NCI-H1930 (cell line): Measurements from ENCODE around the gene CBFA2T2.
"Not testable (repeated sequence)": the region's sequence is repeated elsewhere in the genome, so short reads cannot be mapped to it uniquely, and the experiment has no call there.

Source experiments
- DNase-seq, 2 experiments: peaks; one replicate each; lab custom pipeline; 2025; lab: John Stamatoyannopoulos, UW

The CBFA2T2 gene

GRCh38 chr20:33507461-33507860, 17.6 kb downstream of the CBFA2T2 start:
- no peak for DNase-seq

- not testable (repeated sequence) for DNase-seq
Observed at GRCh38 chr20:33508015-33508414, 18.1 kb downstream of the CBFA2T2 start.

GRCh38 chr20:33509057-33509456, 19.2 kb downstream of the CBFA2T2 start:
- not testable (repeated sequence) for DNase-seq

GRCh38 chr20:33511876-33512275, 22.0 kb downstream of the CBFA2T2 start:
- DNase-seq: not testable (repeated sequence)

- DNase-seq: no peak
Observed at GRCh38 chr20:33515569-33516216, 25.8 kb downstream of the CBFA2T2 start.

- no peak for DNase-seq
Observed at GRCh38 chr20:33516882-33517281, 27.0 kb downstream of the CBFA2T2 start.

- no peak for DNase-seq
Observed at GRCh38 chr20:33518071-33518470, 28.2 kb downstream of the CBFA2T2 start.

GRCh38 chr20:33521461-33521860, 31.6 kb downstream of the CBFA2T2 start:
- DNase-seq: peak; percentile 88 to 94

- DNase-seq: no peak
Observed at GRCh38 chr20:33522256-33522820, 32.4 kb downstream of the CBFA2T2 start.

GRCh38 chr20:33524261-33524660, 34.4 kb downstream of the CBFA2T2 start:
- DNase-seq: no peak

- DNase-seq: no peak
Observed at GRCh38 chr20:33526769-33527168, 36.9 kb downstream of the CBFA2T2 start.

- no peak for DNase-seq
Observed at GRCh38 chr20:33531047-33531877, 41.4 kb downstream of the CBFA2T2 start.

GRCh38 chr20:33531885-33532284, 42.0 kb downstream of the CBFA2T2 start:
- no peak for DNase-seq

- no peak for DNase-seq
Observed at GRCh38 chr20:33532753-33533459, 43.0 kb downstream of the CBFA2T2 start.

GRCh38 chr20:33535717-33536116, 45.8 kb downstream of the CBFA2T2 start:
- DNase-seq: not testable (repeated sequence)

GRCh38 chr20:33537608-33538007, 47.7 kb downstream of the CBFA2T2 start:
- DNase-seq: no peak

GRCh38 chr20:33539129-33539528, 49.2 kb downstream of the CBFA2T2 start:
- no peak for DNase-seq

- no peak for DNase-seq
Observed at GRCh38 chr20:33540427-33540826, 50.5 kb downstream of the CBFA2T2 start.

GRCh38 chr20:33541074-33541473, 51.2 kb downstream of the CBFA2T2 start:
- no peak for DNase-seq

- no peak for DNase-seq
Observed at GRCh38 chr20:33541797-33542196, 51.9 kb downstream of the CBFA2T2 start.

GRCh38 chr20:33545763-33546162, 55.9 kb downstream of the CBFA2T2 start:
- no peak for DNase-seq

- no peak for DNase-seq
Observed at GRCh38 chr20:33549229-33549999, 59.5 kb downstream of the CBFA2T2 start.
